ENCODE measurements around the gene XPNPEP1.
A peak's percentile ranks its signal among the peaks of the same experiment; 100 is the strongest.

XPNPEP1 gene

DNA sequence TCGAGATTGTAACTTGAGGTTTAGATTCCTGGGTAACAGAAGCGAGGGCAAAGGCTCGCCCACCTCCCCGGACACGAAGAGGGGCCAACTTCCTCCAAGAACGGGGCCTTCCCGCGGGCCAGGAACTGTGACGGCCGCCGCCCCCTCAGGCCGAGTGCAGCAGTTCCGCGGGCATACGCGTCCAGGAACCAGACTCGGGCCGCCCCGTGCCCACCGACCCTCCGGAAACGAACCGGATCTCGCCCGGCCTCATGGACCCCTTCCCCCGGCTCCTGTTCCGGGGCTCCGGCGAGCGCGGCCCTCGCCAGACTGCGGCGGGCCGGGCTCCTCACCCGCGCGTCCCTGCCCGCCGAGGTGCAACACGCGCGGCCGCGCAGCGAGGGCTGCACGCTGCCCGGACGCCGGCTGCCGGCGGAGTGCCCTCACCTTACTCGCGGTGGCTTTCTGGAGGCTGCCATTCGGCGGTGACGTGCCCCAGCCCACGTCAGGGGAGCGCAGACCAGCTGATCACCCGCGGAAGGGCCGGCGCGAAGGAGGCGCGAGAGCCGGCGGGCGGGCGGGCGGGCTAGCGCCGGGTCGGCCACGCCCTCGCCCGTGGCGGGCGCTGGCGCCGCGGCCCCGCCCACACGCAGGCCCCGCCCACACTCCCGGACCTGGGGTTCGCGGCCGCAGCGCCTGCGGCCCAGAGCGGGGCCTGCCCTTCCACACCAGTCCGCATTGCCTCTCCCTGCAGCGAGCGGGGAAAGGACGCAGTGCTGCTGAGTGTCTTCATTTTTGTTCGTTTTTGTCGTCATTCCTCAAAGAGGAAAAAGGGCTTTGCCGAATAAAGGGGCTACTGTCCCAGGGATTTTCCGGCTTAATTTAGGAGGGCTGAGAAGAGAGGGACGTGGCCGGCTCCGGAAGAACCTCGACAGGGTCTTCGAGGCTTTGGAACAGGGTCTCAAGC, at the start of gene XPNPEP1:
XPNPEP1 (minus strand) TSS at position 536 of the 946 bp plus-strand sequence; CDS start at position 458, 78 bp downstream.
- Histone ChIP-seq H3K27me3 (ENCODE audit: control insufficient read depth, insufficient read depth, low read length) (peaks cover 18% of the 10 kb centered on the region), H3K4me3 (ENCODE audit: low read depth, low read length) (peak within 1 kb of the TSS; percentile 69), H3K36me3 (ENCODE audit: control insufficient read depth, insufficient read depth, low read length) (no peaks in the 10 kb centered on the region), H3K4me1 (ENCODE audit: control insufficient read depth, insufficient read depth, low read length) (peaks cover 10% of the 10 kb centered on the region), H3K9ac (ENCODE audit: low read depth, low read length) (peak within 1 kb of the TSS; percentile 39), H3K9me3 (ENCODE audit: control insufficient read depth, insufficient read depth, low read length) (no peaks in the 10 kb centered on the region)

- Histone ChIP-seq H3K4me1 (ENCODE audit: control insufficient read depth, insufficient read depth, low read length) (peaks cover 4% of the 10 kb centered on the region), H3K9ac (ENCODE audit: low read depth, low read length) (no peak overlapping the region), H3K27me3 (ENCODE audit: control insufficient read depth, insufficient read depth, low read length) (no peaks in the 10 kb centered on the region), H3K9me3 (ENCODE audit: control insufficient read depth, insufficient read depth, low read length) (no peaks in the 10 kb centered on the region), H3K4me3 (ENCODE audit: low read depth, low read length) (no peak overlapping the region), H3K36me3 (ENCODE audit: control insufficient read depth, insufficient read depth, low read length) (no peaks in the 10 kb centered on the region)
These were observed 49.2 kb upstream of the XPNPEP1 start for GRCh38 chr10:109972372-109973001.

- no peak overlapping the region for H3K9ac ChIP-seq (ENCODE audit: low read depth, low read length)
- peaks cover 10% of the 10 kb centered on the region for H3K4me1 ChIP-seq (ENCODE audit: control insufficient read depth, insufficient read depth, low read length)
- no peak overlapping the region for H3K4me3 ChIP-seq (ENCODE audit: low read depth, low read length)
- H3K36me3 ChIP-seq (ENCODE audit: control insufficient read depth, insufficient read depth, low read length), result no peaks in the 10 kb centered on the region
- H3K27me3 ChIP-seq (ENCODE audit: control insufficient read depth, insufficient read depth, low read length), result no peaks in the 10 kb centered on the region
- no peaks in the 10 kb centered on the region for H3K9me3 ChIP-seq (ENCODE audit: control insufficient read depth, insufficient read depth, low read length)
These were observed 48.3 kb upstream of the XPNPEP1 start for GRCh38 chr10:109971634-109972033.

DNA sequence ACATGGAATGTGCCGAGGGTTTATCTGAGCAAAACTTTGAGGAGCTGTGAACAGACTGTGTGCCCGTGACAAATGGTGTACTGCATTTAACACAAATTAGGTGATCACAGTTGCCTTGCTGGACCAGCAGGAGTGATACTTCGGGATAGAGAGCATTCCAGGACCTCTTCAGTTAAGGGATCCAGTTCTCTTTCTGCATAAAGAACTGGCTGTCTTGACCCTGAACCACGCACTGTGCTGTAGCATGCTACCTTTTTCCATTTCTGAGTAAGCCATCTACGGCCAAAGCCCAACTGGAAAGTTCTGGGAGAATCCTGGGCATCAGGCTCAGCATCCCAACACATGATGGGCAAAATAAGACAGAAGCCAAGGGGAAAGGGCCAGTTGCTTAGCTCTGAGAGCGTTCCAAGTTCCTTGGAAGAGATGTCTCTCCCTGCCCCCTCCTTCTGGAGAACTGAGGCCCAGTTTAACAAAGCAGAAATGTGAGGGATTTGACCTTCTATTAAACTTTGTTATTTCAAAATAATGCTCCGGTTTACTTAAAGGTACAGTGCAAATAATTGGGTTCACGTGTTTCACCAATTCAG, 46.5 kb upstream of the XPNPEP1 start:
- Histone ChIP-seq H3K27me3 (ENCODE audit: control insufficient read depth, insufficient read depth, low read length) (no peaks in the 10 kb centered on the region), H3K9me3 (ENCODE audit: control insufficient read depth, insufficient read depth, low read length) (no peaks in the 10 kb centered on the region), H3K4me1 (ENCODE audit: control insufficient read depth, insufficient read depth, low read length) (peaks cover 10% of the 10 kb centered on the region), H3K36me3 (ENCODE audit: control insufficient read depth, insufficient read depth, low read length) (no peaks in the 10 kb centered on the region), H3K9ac (ENCODE audit: low read depth, low read length) (no peak overlapping the region), H3K4me3 (ENCODE audit: low read depth, low read length) (no peak overlapping the region)

- Histone ChIP-seq H3K9me3 (ENCODE audit: control insufficient read depth, insufficient read depth, low read length) (no peaks in the 10 kb centered on the region), H3K4me3 (ENCODE audit: low read depth, low read length) (no peak overlapping the region), H3K36me3 (ENCODE audit: control insufficient read depth, insufficient read depth, low read length) (no peaks in the 10 kb centered on the region), H3K9ac (ENCODE audit: low read depth, low read length) (no peak overlapping the region), H3K27me3 (ENCODE audit: control insufficient read depth, insufficient read depth, low read length) (no peaks in the 10 kb centered on the region), H3K4me1 (ENCODE audit: control insufficient read depth, insufficient read depth, low read length) (peaks cover 10% of the 10 kb centered on the region)
These were observed 45.8 kb upstream of the XPNPEP1 start for GRCh38 chr10:109968953-109969759.

DNA sequence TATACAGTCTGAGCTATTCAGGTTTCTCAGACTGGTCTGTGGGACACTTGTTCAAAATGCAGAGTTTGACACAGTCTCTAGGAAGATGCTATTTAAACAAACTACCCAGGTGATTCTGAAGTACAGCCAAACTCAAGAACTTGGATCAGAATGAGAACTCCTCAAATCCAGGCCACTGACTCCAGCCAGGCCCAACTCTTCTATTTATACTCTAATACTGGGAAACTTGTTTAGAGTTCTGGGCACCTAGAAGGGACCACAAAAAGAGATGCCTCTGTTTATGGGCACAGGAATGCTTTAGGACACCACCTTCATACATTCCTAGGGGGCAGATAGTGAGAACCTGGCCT, 44.4 kb upstream of the XPNPEP1 start:
- H3K9me3 ChIP-seq (ENCODE audit: control insufficient read depth, insufficient read depth, low read length), result no peaks in the 10 kb centered on the region
- no peak overlapping the region for H3K4me3 ChIP-seq (ENCODE audit: low read depth, low read length)
- no peaks in the 10 kb centered on the region for H3K27me3 ChIP-seq (ENCODE audit: control insufficient read depth, insufficient read depth, low read length)
- H3K4me1 ChIP-seq (ENCODE audit: control insufficient read depth, insufficient read depth, low read length), result peaks cover 10% of the 10 kb centered on the region
- H3K9ac ChIP-seq (ENCODE audit: low read depth, low read length), result no peak overlapping the region
- no peaks in the 10 kb centered on the region for H3K36me3 ChIP-seq (ENCODE audit: control insufficient read depth, insufficient read depth, low read length)

GRCh38 chr10:109966961-109967738, 43.8 kb upstream of the XPNPEP1 start:
- H3K4me1 ChIP-seq (ENCODE audit: control insufficient read depth, insufficient read depth, low read length), result peaks cover 10% of the 10 kb centered on the region

DNA sequence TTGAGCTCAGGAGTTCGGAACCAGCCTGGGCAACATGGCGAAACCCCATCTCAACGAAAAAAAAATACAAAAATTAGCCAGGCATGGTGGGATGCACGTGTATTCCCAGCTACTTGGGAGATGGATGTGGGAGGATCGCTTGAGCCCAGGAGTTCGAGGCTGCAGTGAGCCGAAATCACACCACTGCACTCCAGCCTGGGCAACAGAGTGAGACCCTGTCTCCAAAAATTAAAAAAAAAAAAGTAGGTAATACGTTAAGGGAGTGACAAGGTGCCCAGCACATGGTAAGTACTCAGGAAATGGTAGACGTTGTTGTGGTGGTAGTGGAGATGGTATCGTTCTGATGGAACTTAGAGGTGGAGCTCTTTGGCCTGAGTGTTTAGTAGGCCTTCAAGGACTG, 41.0 kb upstream of the XPNPEP1 start:
- Histone ChIP-seq H3K36me3 (ENCODE audit: control insufficient read depth, insufficient read depth, low read length) (no peaks in the 10 kb centered on the region), H3K9me3 (ENCODE audit: control insufficient read depth, insufficient read depth, low read length) (no peaks in the 10 kb centered on the region), H3K9ac (ENCODE audit: low read depth, low read length) (no peak overlapping the region), H3K4me3 (ENCODE audit: low read depth, low read length) (no peak overlapping the region), H3K4me1 (ENCODE audit: control insufficient read depth, insufficient read depth, low read length) (peaks cover 20% of the 10 kb centered on the region), H3K27me3 (ENCODE audit: control insufficient read depth, insufficient read depth, low read length) (no peaks in the 10 kb centered on the region)

More at GRCh38 chr10:109966961-109967738, 43.8 kb upstream of the XPNPEP1 start:
- no peak overlapping the region for H3K4me3 ChIP-seq (ENCODE audit: low read depth, low read length)
- no peak overlapping the region for H3K9ac ChIP-seq (ENCODE audit: low read depth, low read length)
- no peaks in the 10 kb centered on the region for H3K27me3 ChIP-seq (ENCODE audit: control insufficient read depth, insufficient read depth, low read length)
- H3K36me3 ChIP-seq (ENCODE audit: control insufficient read depth, insufficient read depth, low read length), result no peaks in the 10 kb centered on the region
- H3K9me3 ChIP-seq (ENCODE audit: control insufficient read depth, insufficient read depth, low read length), result no peaks in the 10 kb centered on the region

- no peaks in the 10 kb centered on the region for H3K9me3 ChIP-seq (ENCODE audit: control insufficient read depth, insufficient read depth, low read length)
- no peak overlapping the region for H3K4me3 ChIP-seq (ENCODE audit: low read depth, low read length)
- H3K4me1 ChIP-seq (ENCODE audit: control insufficient read depth, insufficient read depth, low read length), result peaks cover 20% of the 10 kb centered on the region
- no peaks in the 10 kb centered on the region for H3K27me3 ChIP-seq (ENCODE audit: control insufficient read depth, insufficient read depth, low read length)
- H3K36me3 ChIP-seq (ENCODE audit: control insufficient read depth, insufficient read depth, low read length), result no peaks in the 10 kb centered on the region
- no peak overlapping the region for H3K9ac ChIP-seq (ENCODE audit: low read depth, low read length)
These were observed 40.1 kb upstream of the XPNPEP1 start for GRCh38 chr10:109963439-109963838.

DNA sequence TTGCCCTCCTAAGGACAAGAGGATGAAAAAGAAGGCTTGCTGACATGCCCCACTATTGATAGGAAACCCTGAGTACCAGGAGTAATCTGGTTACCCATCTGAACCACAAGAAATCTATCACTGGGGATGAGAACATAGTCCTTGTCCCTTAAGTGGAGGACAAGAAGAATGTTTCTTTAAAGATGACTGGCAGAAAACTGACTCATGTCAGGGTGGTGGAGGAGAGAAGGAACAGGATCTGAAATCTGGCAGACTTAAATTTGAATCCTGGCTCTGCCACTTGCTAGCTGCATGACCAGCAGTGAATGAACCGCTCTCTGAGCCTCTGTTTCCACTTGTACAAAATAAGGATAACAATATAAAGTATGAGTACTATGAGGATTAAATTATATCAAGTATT, 38.9 kb upstream of the XPNPEP1 start:
- Histone ChIP-seq H3K27me3 (ENCODE audit: control insufficient read depth, insufficient read depth, low read length) (no peaks in the 10 kb centered on the region), H3K36me3 (ENCODE audit: control insufficient read depth, insufficient read depth, low read length) (no peaks in the 10 kb centered on the region), H3K9me3 (ENCODE audit: control insufficient read depth, insufficient read depth, low read length) (no peaks in the 10 kb centered on the region), H3K4me1 (ENCODE audit: control insufficient read depth, insufficient read depth, low read length) (peaks cover 13% of the 10 kb centered on the region), H3K4me3 (ENCODE audit: low read depth, low read length) (no peak overlapping the region), H3K9ac (ENCODE audit: low read depth, low read length) (no peak overlapping the region)
